ENCODE data around the gene CTBP1. TPM values are rescaled to one million over a fixed set of nuclear protein-coding genes. Genes with fewer than 3 reads are reported as not detected.

CTBP1 gene
- total and polyA plus RNA-seq, 7 donors = 67.9 to 162 (median 113) TPM

- 97 to 98% methylated on average over 3 of the region's 3 CpGs for WGBS, 2 donors
- Histone ChIP-seq H3K4me1 (no peaks in the 10 kb centered on the region), H3K27ac (no peak overlapping the region), H3K4me3 (no peak overlapping the region), H3K9me3 (peaks cover 0 to 3% (median 0%) of the 10 kb centered on the region in 4 donors), H3K27me3 (no peaks in the 10 kb centered on the region), H3K36me3 (no peaks in the 10 kb centered on the region)
- intact Hi-C loops (cut with DNase I) = no loop called here
- TF ChIP-seq POLR2A (IDR thresholded peaks at IDR 0.05) = no peak
- TF ChIP-seq POLR2AphosphoS5 (IDR thresholded peaks at IDR 0.05) = no peak
- TF ChIP-seq EP300 (IDR thresholded peaks at IDR 0.05) = no peak
- no peak for TF ChIP-seq CTCF (IDR thresholded peaks at IDR 0.05)
- no peak for DNase-seq
Observed at GRCh38 chr4:1264942-1265341, 16.0 kb upstream of the CTBP1 start.

- Histone ChIP-seq H3K27ac (no peak overlapping the region), H3K27me3 (no peaks in the 10 kb centered on the region), H3K36me3 (no peaks in the 10 kb centered on the region), H3K4me1 (no peaks in the 10 kb centered on the region), H3K4me3 (no peak overlapping the region), H3K9me3 (no peaks in the 10 kb centered on the region)
- DNase-seq = no peak
- WGBS, 2 donors = 94% methylated on average over 21 of the region's 21 CpGs
- intact Hi-C loops (cut with DNase I) = no loop called here
- TF ChIP-seq POLR2A (IDR thresholded peaks at IDR 0.05) (no peak), EP300 (IDR thresholded peaks at IDR 0.05) (no peak), CTCF (IDR thresholded peaks at IDR 0.05) (no peak), POLR2AphosphoS5 (IDR thresholded peaks at IDR 0.05) (no peak)
Observed at GRCh38 chr4:1261107-1261928, 12.4 kb upstream of the CTBP1 start.

GRCh38 chr4:1260418-1261106, 11.6 kb upstream of the CTBP1 start:
- TF ChIP-seq CTCF (IDR thresholded peaks at IDR 0.05) (no peak), POLR2A (IDR thresholded peaks at IDR 0.05) (no peak), POLR2AphosphoS5 (IDR thresholded peaks at IDR 0.05) (no peak), EP300 (IDR thresholded peaks at IDR 0.05) (no peak)
- DNase-seq = no peak
- H3K27me3 ChIP-seq = no peaks in the 10 kb centered on the region
- intact Hi-C loops (cut with DNase I) = no loop called here
- H3K9me3 ChIP-seq = no peaks in the 10 kb centered on the region
- no peak overlapping the region for H3K27ac ChIP-seq
- WGBS, 2 donors = 91 to 93% methylated on average over 24 of the region's 24 CpGs
- H3K36me3 ChIP-seq = no peaks in the 10 kb centered on the region
- no peak overlapping the region for H3K4me3 ChIP-seq
- H3K4me1 ChIP-seq = no peaks in the 10 kb centered on the region

GRCh38 chr4:1259966-1260365, 11.0 kb upstream of the CTBP1 start:
- no peak overlapping the region for H3K4me3 ChIP-seq
- no peaks in the 10 kb centered on the region for H3K9me3 ChIP-seq
- H3K27ac ChIP-seq = no peak overlapping the region
- WGBS, 2 donors = 86 to 90% methylated on average over 4 of the region's 4 CpGs
- H3K36me3 ChIP-seq = no peaks in the 10 kb centered on the region
- TF ChIP-seq EP300 (IDR thresholded peaks at IDR 0.05) (no peak), POLR2AphosphoS5 (IDR thresholded peaks at IDR 0.05) (no peak), POLR2A (IDR thresholded peaks at IDR 0.05) (no peak), CTCF (IDR thresholded peaks at IDR 0.05) (no peak)
- no peak for DNase-seq
- no peaks in the 10 kb centered on the region for H3K27me3 ChIP-seq
- intact Hi-C loops (cut with DNase I) = no loop called here
- no peaks in the 10 kb centered on the region for H3K4me1 ChIP-seq
